Measurements from ENCODE around the gene VCL. TPM values are rescaled to one million over a fixed set of nuclear protein-coding genes. Genes with fewer than 3 reads are reported as not detected.

VCL gene
- total and polyA plus RNA-seq, 9 of the 15 experiments (the other 6 are each of a cell fraction or from before 2014, with no cell fraction given) = 29.8 to 186 (median 76.4) TPM

DNA sequence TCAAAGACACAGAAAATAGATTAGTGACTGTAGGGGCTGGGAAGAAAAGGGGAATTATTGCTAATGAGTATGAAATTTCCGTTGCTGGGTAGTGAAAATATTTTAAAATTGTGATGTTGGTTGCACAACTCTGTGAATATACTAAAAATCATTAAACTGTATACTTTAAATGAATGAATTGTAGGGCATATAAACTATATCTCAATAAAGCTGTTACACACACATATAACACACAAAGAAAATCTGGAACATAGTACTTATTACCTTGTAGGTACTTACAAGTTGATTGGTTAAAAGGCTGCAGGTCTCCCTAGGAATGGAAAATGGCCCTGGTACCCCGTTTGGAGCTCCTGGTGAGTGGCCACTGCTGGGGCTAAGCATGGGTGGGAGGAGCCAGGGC, 27.1 kb upstream of the VCL start:
- CTCF ChIA-PET (ENCODE audit: low intra/inter-chr PET ratio) = interaction anchor here (1.5 kb wide), 1 partner anchor 13 kb away, joined by 4 read pairs; no protein-coding TSS in a partner anchor
- 24% methylated on average over 2 of the region's 2 CpGs for WGBS (ENCODE audit: insufficient coverage, low coverage, missing lambda C conversion rate)
- in situ Hi-C loops (cut with MboI) = no loop called here

More for the DNA sequence above, 27.1 kb upstream of the VCL start:
- no peaks in the 10 kb centered on the region for H3K36me3 ChIP-seq (ENCODE audit: control insufficient read depth, insufficient read depth, low read length)
- no peaks in the 10 kb centered on the region for H3K9me3 ChIP-seq (replicated peaks; ENCODE audit: control insufficient read depth, insufficient read depth, low read depth, low read length)
- no peak for DNase-seq (ENCODE audit: extremely low read depth in 1 of 4, low spot score in 3 of 4)
- peaks cover 9 to 22% of the 10 kb centered on the region in 2 experiments; a peak in 4 of 5 replicates for H3K4me1 ChIP-seq (replicated peaks in 1 of 2; ENCODE audit: control insufficient read depth in 2 of 2, insufficient read depth in 2 of 2, low read length in 2 of 2)
- H3K79me2 ChIP-seq (ENCODE audit: control insufficient read depth, insufficient read depth, low read length) = no peaks in the 10 kb centered on the region
- no TSS peak for BruUV-seq (replicated peaks)
- H3K4me3 ChIP-seq = no peak overlapping the region
- intact Hi-C loops (cut with micrococcal nuclease) = no loop called here
- H4K20me1 ChIP-seq (replicated peaks; ENCODE audit: control insufficient read depth, insufficient read depth, low read length) = no peaks in the 10 kb centered on the region
- POLR2A ChIA-PET = interaction anchor here (0.6 to 0.8 kb wide), 2 partner anchors 21 to 782 kb away, joined by 3 read pairs; no protein-coding TSS in a partner anchor
- TF ChIP-seq HIVEP1 (CRISPR knock-in tag; IDR thresholded peaks at IDR 0.05) (no peak), TAF7 (tag; IDR thresholded peaks at IDR 0.05) (no peak)
- TF ChIP-seq, protein P1, sequence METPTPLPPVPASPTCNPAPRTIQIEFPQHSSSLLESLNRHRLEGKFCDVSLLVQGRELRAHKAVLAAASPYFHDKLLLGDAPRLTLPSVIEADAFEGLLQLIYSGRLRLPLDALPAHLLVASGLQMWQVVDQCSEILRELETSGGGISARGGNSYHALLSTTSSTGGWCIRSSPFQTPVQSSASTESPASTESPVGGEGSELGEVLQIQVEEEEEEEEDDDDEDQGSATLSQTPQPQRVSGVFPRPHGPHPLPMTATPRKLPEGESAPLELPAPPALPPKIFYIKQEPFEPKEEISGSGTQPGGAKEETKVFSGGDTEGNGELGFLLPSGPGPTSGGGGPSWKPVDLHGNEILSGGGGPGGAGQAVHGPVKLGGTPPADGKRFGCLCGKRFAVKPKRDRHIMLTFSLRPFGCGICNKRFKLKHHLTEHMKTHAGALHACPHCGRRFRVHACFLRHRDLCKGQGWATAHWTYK (CRISPR knock-in tag; IDR thresholded peaks at IDR 0.05) = no peak
- H3K27me3 ChIP-seq (ENCODE audit: control insufficient read depth in 2 of 2, insufficient read depth in 2 of 2, low read length in 2 of 2) = no peaks in the 10 kb centered on the region
- no peaks in the 10 kb centered on the region for H3K9me1 ChIP-seq (ENCODE audit: control insufficient read depth, insufficient read depth, low read length)
- H3K4me2 ChIP-seq (ENCODE audit: insufficient read depth, low read length) = no peak overlapping the region
- H3K27ac ChIP-seq (ENCODE audit: extremely low read depth, low read depth, low read length) = no peak overlapping the region
- H3K9ac ChIP-seq (ENCODE audit: insufficient read depth in 1 of 2, low read depth in 2 of 2, low read length in 2 of 2) = no peak overlapping the region
- no peak for ATAC-seq
- no peak overlapping the region for H2AFZ ChIP-seq (ENCODE audit: low read depth, low read length)
- FAIRE-seq = no peak

Measured in K562 (cell line).